Measurements from ENCODE around the gene KMT2E.

KMT2E gene

GRCh38 chr7:105009667-105010503, 4.1 kb upstream of the KMT2E start:
- peak; percentile 40 for DNase-seq

GRCh38 chr7:105010504-105011130, 3.4 kb upstream of the KMT2E start:
- DNase-seq: no peak

GRCh38 chr7:105011141-105011830, 2.7 kb upstream of the KMT2E start:
- DNase-seq: no peak

GRCh38 chr7:105011831-105012502, 2.0 kb upstream of the KMT2E start:
- no peak for DNase-seq

- peak; percentile 98 for DNase-seq
These were observed 1.3 kb upstream of the KMT2E start for GRCh38 chr7:105012503-105013220.

GRCh38 chr7:105013221-105013815, 687 bp upstream of the KMT2E start:
- DNase-seq: peak; percentile 83

GRCh38 chr7:105014693-105015389, 836 bp downstream of the KMT2E start:
- DNase-seq: peak; percentile 49

- peak; percentile 35 for DNase-seq
These were observed 1.5 kb downstream of the KMT2E start for GRCh38 chr7:105015390-105015965.

- DNase-seq: peak; percentile 24
These were observed 2.2 kb downstream of the KMT2E start for GRCh38 chr7:105016068-105016708.

GRCh38 chr7:105016709-105017656, 3.0 kb downstream of the KMT2E start:
- DNase-seq: no peak

GRCh38 chr7:105017657-105018365, 3.8 kb downstream of the KMT2E start:
- DNase-seq: peak; percentile 16

- no peak for DNase-seq
These were observed 5.3 kb downstream of the KMT2E start for GRCh38 chr7:105019269-105019668.

GRCh38 chr7:105020926-105021325, 6.9 kb downstream of the KMT2E start:
- no peak for DNase-seq

GRCh38 chr7:105021352-105021751, 7.3 kb downstream of the KMT2E start:
- peak; percentile 58 for DNase-seq

GRCh38 chr7:105021967-105022366, 8.0 kb downstream of the KMT2E start:
- DNase-seq: no peak

GRCh38 chr7:105022458-105022857, 8.5 kb downstream of the KMT2E start:
- no peak for DNase-seq

- DNase-seq: no peak
These were observed 10.7 kb downstream of the KMT2E start for GRCh38 chr7:105024734-105025133.

GRCh38 chr7:105026750-105027149, 12.7 kb downstream of the KMT2E start:
- DNase-seq: no peak

Data from NCI-H2227 treated with DMSO at 0.1 percent for 48 hours (cell line).